Measurements from ENCODE around the gene ZBTB7C.

DNA sequence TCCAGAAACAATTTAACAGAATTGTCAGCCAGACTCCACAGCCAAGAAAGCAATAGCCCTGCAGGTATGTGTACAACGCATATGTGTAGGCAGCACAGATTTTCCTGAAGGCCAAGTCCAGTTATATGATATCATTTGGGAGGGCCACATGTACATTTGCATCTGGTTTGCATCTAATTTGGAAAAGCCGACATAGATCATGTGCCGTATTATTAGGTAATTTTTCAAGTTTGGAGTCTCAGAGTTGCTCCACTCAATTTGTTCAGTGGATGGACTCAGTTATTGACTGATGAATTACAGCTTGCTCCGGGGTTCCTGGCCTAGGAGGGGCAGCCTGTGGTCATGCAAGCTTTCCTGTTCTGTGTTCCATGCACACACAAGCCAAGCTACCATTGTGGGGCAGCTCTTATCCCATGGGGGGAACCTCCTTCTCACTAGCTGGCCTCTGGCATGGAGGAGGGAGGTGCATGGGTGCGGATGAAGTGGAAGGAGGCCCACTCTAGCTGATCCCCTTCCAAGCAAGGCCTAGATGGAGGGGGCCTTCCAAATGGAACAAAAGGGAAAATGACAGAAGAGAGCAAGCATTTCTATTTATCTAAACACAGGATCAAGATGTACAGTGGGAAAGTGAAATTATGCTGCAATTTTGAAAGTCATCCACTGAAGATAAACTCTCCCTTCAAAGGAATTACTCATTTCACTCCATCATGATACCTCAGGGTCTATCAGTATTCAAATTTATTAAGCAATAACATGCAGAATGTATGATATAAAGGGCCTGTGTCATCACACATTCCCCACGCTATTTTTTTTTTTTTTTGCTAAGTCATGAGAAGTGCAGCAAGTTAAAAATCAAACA lies 276.2 kb downstream of the ZBTB7C start:
- TF ChIP-seq, protein P1, sequence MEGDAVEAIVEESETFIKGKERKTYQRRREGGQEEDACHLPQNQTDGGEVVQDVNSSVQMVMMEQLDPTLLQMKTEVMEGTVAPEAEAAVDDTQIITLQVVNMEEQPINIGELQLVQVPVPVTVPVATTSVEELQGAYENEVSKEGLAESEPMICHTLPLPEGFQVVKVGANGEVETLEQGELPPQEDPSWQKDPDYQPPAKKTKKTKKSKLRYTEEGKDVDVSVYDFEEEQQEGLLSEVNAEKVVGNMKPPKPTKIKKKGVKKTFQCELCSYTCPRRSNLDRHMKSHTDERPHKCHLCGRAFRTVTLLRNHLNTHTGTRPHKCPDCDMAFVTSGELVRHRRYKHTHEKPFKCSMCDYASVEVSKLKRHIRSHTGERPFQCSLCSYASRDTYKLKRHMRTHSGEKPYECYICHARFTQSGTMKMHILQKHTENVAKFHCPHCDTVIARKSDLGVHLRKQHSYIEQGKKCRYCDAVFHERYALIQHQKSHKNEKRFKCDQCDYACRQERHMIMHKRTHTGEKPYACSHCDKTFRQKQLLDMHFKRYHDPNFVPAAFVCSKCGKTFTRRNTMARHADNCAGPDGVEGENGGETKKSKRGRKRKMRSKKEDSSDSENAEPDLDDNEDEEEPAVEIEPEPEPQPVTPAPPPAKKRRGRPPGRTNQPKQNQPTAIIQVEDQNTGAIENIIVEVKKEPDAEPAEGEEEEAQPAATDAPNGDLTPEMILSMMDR (IDR thresholded peaks at IDR 0.05; ENCODE audit: insufficient read depth, low read length, poor library complexity, severe bottlenecking), result no peak
- no peak for TF ChIP-seq EZH2phosphoT487 (conservative IDR thresholded peaks at IDR 0.05; ENCODE audit: low read length)

All from SU-DHL-6 (cell line).